Ovary (tissue), 3 donors: ENCODE measurements around the gene MAGI1.

Source experiments
- EP300 ChIP-seq: sonication (generic); formaldehyde crosslinking; IDR thresholded peaks from one replicate; pipeline ENCODE4 v1.6.1; 2017; ENCODE audit warnings: antibody characterized with exemption
- POLR2A ChIP-seq: fragments of 450-650 bp; IDR thresholded peaks from one replicate; pipeline ENCODE4 v1.6.1; 2017; ENCODE audit warnings: antibody characterized with exemption, mild to moderate bottlenecking, moderate library complexity
- TF ChIP-seq, protein P1 (sequence below), 3 donors: fragments of 450-650 bp in 2 of 3; fragments of 200-600 bp in 1 of 3; IDR thresholded peaks; one replicate each; pipeline versions ENCODE4 v1.5.1 to v1.8.0; 2016 to 2022; ENCODE audit warnings: antibody characterized with exemption in 3 of 3, mild to moderate bottlenecking in 1 of 3
- donor health status: DM: no; HTN: no; CAD: no.

DNA sequence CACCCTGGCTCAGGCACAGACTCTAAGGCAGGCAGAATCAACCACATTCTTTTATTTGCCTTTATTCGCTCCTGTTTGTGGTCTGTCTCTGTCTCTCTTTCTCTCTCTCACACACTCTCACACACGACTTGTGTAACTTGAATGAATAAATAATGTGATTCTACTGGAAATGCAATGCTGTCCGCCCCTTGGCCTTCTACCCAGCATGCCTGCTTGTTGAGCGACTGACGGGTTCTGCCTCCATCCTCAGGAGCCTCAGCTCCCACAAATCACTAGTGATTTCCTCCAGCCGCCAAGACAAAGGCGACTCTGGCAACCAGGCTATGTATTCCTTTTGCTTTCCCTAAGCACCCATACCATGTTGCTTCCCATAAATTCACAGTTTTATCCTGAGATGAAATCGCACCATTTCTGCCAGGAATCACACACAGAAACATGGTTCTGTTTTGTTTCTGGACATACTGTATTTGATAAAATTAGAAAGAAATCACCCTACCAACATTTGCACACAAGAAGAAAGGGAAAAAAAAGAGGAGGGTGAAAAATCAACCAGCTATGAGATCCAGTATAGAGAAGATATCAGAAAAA lies 460.8 kb downstream of the MAGI1 start:
- TF ChIP-seq, protein P1, sequence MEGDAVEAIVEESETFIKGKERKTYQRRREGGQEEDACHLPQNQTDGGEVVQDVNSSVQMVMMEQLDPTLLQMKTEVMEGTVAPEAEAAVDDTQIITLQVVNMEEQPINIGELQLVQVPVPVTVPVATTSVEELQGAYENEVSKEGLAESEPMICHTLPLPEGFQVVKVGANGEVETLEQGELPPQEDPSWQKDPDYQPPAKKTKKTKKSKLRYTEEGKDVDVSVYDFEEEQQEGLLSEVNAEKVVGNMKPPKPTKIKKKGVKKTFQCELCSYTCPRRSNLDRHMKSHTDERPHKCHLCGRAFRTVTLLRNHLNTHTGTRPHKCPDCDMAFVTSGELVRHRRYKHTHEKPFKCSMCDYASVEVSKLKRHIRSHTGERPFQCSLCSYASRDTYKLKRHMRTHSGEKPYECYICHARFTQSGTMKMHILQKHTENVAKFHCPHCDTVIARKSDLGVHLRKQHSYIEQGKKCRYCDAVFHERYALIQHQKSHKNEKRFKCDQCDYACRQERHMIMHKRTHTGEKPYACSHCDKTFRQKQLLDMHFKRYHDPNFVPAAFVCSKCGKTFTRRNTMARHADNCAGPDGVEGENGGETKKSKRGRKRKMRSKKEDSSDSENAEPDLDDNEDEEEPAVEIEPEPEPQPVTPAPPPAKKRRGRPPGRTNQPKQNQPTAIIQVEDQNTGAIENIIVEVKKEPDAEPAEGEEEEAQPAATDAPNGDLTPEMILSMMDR (IDR thresholded peaks at IDR 0.05): no peak
- TF ChIP-seq EP300: no peak
- TF ChIP-seq POLR2A: no peak
